H54 (cell line): ENCODE measurements around the gene FLNA.

Experiments used
- DNase-seq: peaks from one replicate; pipeline ENCODE4 v3.0.0; 2011; ENCODE audit warnings: low spot score, mixed read lengths; ENCODE audit not compliant: insufficient read length
- FAIRE-seq: peaks from 3 replicates; lab custom pipeline; 2011; peaks lifted over from hg19 to GRCh38; lab: Jason Lieb, UNC
- POLR2A ChIP-seq: IDR thresholded peaks from 2 replicates; pipeline ENCODE4 v1.6.1; 2011; ENCODE audit warnings: low read depth, mild to moderate bottlenecking, low read length

Gene FLNA

GRCh38 chrX:154362085-154362742 lies 12.2 kb downstream of the FLNA start:
- FAIRE-seq (no peak), DNase-seq (no peak)
- TF ChIP-seq POLR2A: no peak

- DNase-seq (no peak), FAIRE-seq (no peak)
- TF ChIP-seq POLR2A: no peak
Measured at GRCh38 chrX:154360155-154360713, 14.2 kb downstream of the FLNA start.

DNA sequence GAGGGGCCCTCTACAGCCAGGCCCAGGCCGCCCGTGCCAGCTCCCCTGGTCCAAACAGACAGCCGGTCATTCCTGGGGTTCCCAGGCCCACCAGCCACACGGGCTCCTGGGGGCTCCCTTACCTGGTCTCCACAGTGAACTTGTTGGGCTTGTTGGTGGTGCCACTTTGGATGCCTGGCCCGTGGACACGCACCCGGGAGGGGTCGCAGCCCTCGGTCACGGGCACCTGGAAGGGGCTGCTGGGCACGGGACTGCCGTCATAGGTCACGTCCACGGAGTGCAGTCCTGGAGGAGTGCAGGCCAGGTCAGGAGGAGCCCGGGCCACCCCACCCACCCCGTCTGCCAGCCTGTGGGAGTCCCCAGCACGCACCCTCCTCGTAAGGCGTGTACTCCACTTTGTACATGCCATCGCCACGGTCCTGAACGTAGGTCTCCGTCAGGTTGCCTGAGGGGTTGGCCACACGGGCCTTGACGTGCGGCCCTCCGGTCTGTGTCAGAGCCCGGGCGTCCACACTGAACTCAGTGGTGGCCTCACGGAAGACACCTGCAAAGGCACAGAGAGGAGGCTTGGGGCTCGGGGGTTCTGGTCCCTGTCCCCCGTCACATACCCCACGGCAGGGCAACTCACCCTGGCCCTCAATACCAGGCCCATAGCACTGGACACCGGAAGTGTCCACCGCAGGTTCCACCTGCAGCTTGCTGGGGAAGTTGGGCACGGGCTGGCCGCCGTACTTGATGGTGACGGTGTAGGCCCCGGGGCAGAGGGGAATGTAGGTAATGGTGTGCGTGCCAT lies 14.9 kb downstream of the FLNA start:
- DNase-seq: no peak
- FAIRE-seq: no peak
- TF ChIP-seq POLR2A: no peak

DNA sequence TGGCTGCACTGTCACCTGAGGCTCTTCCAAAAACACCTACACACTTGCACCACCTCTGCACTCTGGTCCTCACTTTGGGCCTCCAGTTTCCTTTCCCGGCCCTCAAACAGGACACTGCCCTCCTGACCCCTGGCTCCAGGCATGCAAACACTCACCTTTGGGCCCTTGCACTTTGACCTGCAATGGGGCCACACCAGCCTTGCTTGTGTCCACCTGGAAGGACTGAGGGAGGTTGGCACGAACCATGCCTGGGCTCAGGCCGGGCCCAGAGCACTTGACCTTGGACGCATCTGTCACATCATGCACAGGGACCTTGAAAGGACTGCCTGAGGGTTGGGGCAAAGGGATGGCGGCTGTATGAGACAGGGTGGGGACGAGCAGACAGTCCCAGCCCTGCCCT lies 15.6 kb downstream of the FLNA start:
- no peak for FAIRE-seq
- no peak for DNase-seq
- no peak for TF ChIP-seq POLR2A

DNA sequence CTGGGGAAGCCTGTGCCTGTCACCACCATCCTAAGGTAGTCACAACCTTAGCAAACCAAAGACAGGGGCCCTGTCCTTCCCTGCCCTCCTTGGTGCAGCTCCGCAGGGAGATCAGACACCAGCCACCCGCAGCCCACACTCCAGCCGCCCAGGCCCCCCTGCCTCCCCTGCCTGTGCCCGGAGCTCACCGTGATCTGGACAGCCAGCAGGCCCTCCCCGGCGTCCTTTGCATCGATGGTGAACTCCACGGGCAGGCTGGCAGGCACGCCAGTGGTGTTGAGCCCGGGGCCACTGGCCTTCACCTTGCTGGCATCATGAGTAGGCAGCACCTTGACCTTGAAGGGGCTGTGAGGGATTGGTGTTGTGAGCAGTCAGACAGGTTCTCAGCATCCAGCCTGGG lies 16.4 kb downstream of the FLNA start:
- FAIRE-seq (no peak), DNase-seq (no peak)
- no peak for TF ChIP-seq POLR2A

DNA sequence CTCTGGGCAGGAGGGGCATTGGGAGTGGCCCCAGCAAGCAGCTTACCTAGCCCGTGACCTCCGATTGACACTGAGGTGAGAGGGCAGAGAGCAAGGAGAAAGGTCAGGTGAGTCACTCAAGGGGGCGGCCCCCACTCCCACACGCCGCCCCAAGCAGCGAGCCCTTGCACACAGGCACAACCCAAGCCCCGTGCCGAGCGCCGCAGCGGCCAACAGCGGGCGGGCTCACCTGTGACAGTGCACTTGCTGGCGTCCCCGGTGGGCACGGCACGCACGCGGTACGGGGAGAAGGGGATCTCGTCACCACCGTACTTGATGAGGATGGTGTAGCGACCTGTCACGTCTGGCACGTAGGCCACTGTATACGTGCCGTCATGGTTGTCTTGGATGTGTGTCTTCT lies 17.2 kb downstream of the FLNA start:
- no peak for FAIRE-seq
- TF ChIP-seq POLR2A: no peak
- DNase-seq: no peak

DNA sequence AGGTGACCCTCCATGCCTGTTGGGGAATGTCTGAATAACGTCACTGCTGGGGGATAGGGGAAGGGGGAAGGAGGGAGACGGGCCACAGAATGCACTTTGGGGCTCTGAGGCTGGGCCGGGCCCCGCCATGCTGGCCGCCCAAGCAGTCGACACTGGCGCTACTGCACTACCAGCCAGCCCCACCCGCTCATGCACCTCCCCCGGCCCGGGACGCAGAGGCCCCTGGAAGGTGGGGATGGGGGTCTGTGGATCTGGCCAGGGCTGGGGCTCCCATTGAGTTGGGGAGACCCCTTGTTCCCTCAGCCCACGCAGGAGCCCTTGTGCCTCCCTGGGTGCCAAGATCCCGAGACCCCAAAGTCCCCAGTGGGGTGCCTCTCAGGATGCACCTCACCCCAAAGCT lies 17.8 kb downstream of the FLNA start:
- DNase-seq (no peak), FAIRE-seq (no peak)
- no peak for TF ChIP-seq POLR2A

- FAIRE-seq: no peak
- TF ChIP-seq POLR2A: no peak
- no peak for DNase-seq
Measured at GRCh38 chrX:154355776-154356140, 18.7 kb downstream of the FLNA start.

GRCh38 chrX:154355094-154355775 lies 19.2 kb downstream of the FLNA start:
- TF ChIP-seq POLR2A: no peak
- DNase-seq (no peak), FAIRE-seq (no peak)

DNA sequence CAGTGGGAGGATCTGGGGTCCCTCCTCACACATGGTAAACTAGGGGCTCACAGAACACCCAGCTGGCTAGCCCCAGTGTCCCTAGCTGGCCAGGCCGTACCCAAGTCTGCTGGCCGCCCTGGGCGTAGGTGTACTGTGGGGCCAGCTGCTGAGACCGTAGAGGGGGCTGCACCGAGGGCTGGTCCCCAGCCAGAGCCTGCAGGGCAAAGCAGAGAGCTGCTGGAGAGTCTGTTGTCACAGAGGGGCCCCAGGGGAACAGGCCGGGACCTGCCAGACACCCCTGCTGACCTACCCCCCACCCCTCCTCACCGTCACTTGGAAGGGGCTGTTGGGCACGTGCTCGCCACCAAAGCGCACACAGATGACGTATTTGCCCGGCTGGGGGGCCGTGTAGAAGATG lies 19.9 kb downstream of the FLNA start:
- FAIRE-seq: no peak
- no peak for TF ChIP-seq POLR2A
- no peak for DNase-seq

GRCh38 chrX:154354013-154354412 lies 20.4 kb downstream of the FLNA start:
- no peak for TF ChIP-seq POLR2A
- no peak for FAIRE-seq
- DNase-seq: no peak

DNA sequence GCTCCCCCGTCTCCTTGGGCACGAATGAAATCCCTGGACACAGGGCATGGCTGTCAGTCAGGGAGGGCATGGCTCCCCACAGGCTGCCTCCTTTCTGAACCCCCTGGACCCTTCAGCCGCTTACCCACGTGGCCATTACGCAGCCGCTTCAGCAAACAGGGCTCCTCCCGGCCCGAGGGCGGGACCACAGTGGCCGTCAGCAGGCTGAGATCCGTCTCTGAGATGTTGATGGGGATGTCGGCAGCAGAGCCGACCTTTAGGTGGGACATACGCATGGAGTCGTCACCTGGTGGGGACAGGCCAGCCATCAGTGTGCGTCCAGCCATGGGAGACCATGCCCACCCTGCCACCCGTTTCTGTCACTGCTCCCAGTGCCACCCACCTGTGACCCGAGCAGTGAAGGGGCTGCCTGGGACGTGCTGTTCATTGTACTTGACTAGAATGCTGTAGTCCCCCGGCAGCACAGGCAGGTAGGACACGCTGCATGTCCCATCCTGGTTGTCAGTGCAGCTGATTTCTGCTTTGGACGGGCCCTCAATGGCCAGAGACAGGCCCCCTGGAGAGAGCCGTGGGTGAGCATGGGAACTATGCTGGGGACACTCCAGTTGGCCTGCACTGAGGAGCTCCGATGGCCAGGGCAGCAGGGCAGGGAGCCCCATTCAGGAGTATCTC lies 21.1 kb downstream of the FLNA start:
- no peak for FAIRE-seq
- no peak for DNase-seq
- TF ChIP-seq POLR2A: no peak

DNA sequence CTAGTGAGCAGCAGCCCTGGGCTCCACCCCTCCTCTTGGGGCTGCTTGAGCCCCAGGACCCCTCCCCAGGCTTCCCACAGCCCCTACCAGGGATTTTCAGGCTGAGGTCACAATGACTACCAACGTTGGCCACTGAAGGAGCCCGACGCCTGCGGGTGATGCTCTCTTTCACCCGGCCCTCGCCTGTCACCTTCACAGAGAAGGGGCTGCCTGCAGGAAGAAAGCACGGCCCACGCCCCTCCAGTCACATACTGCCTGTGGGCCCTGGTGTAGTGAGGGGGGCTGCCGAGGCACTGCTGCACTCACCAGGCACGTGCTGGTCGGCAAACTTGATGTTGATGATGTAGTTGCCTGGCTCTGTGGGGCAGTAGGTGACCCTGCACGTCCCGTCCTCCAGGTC lies 22.0 kb downstream of the FLNA start:
- DNase-seq (no peak), FAIRE-seq (no peak)
- TF ChIP-seq POLR2A: no peak

GRCh38 chrX:154352012-154352401 lies 22.4 kb downstream of the FLNA start:
- TF ChIP-seq POLR2A: no peak
- DNase-seq (no peak), FAIRE-seq (no peak)
